Muscle layer of duodenum (tissue), 2 donors: ENCODE data around the gene SEL1L2.

ENCODE experiments used
- H3K27ac ChIP-seq: one replicate; pipeline ENCODE4 v1.7.0; 2013; ENCODE audit warnings: mild to moderate bottlenecking, low read length
- H3K27me3 ChIP-seq: one replicate; pipeline ENCODE4 v1.7.0; 2013; ENCODE audit warnings: low read depth, mild to moderate bottlenecking, control low read depth, low read length
- H3K36me3 ChIP-seq, 2 donors: one replicate each; pipeline ENCODE4 v1.7.0; 2013; ENCODE audit warnings: low read length in 2 of 2, control low read depth in 1 of 2, mild to moderate bottlenecking in 1 of 2; ENCODE audit not compliant: insufficient read depth in 2 of 2, control insufficient read depth in 1 of 2
- H3K4me1 ChIP-seq, 2 donors: one replicate each; pipeline ENCODE4 v1.7.0; 2013; ENCODE audit warnings: low read length in 2 of 2, mild to moderate bottlenecking in 2 of 2, control low read depth in 1 of 2, moderate library complexity in 1 of 2; ENCODE audit not compliant: insufficient read depth in 2 of 2, control insufficient read depth in 1 of 2
- H3K4me3 ChIP-seq, 2 donors: one replicate each; pipeline ENCODE4 v1.7.0; 2013; ENCODE audit warnings: low read length in 2 of 2, low read depth in 1 of 2, mild to moderate bottlenecking in 1 of 2
- H3K9me3 ChIP-seq, 2 donors: one replicate each; pipeline ENCODE4 v1.7.0; 2013; ENCODE audit warnings: low read length in 2 of 2, control low read depth in 1 of 2, mild to moderate bottlenecking in 1 of 2; ENCODE audit not compliant: control insufficient read depth in 1 of 2
- donor health status: healthy.

Gene SEL1L2

DNA sequence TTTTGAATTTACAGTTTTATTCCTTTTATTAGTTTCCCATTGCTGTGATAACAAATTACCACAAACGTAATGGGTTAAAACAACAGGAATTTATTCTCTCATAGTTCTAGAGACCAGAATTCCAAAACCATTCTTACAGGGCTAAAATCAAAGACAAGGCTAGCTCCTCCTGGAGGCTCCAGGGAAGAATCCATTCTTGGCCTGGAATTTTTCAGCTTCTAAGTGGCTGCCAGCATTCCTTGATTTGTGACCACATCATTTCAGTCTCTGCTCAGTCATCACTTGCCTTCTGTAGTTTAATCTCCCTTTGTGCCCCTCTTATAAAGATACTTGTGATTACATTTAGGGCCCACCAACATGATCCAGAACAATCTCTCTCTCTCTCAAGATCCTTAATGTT lies 897 bp upstream of the SEL1L2 start:
- Histone ChIP-seq H3K36me3 (no peaks in the 10 kb centered on the region), H3K27ac (no peak overlapping the region), H3K27me3 (no peaks in the 10 kb centered on the region), H3K9me3 (peaks cover 6 to 7% of the 10 kb centered on the region in 2 donors), H3K4me3 (no peak overlapping the region), H3K4me1 (no peaks in the 10 kb centered on the region)

DNA sequence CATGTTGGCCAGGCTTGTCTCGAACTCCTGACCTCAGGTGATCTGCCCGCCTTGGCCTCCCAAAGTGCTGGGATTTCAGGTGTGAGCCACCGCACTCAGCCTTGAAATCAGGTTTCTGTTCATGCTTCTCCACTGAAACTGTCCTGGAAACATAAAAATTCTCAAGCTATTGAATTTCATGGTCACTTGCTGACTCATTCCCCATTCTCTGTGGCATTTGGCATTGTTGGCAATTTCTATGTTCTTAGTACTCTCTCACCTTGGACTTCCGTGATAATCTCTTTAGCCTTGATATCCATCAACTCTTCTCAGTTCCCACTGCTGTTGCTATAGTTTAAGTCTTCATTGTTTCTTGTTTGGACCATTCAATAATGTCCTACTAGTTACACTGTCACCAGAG lies 6.2 kb downstream of the SEL1L2 start:
- Histone ChIP-seq H3K27ac (no peak overlapping the region), H3K4me1 (no peaks in the 10 kb centered on the region), H3K9me3 (no peaks in the 10 kb centered on the region), H3K36me3 (no peaks in the 10 kb centered on the region), H3K27me3 (no peaks in the 10 kb centered on the region), H3K4me3 (no peak overlapping the region)

DNA sequence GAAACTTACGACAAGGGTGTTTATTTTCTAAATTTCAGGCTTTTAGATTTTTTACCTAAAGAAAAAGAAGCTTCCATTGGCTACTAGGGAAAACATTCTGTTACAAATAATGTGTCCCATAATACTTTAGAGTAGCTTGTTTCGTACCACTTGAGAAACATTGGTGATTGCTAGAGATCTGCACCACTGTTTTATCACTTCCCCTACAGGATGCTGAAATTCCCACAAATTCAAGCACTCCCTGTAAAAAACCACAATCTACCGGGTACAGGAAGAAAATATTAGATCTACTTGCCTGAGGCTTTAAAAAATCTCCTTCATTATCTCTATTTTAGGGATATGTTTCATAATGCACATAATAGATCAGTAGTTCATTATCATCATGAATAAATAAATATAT lies 29.9 kb downstream of the SEL1L2 start:
- no peaks in the 10 kb centered on the region for H3K4me1 ChIP-seq
- no peak overlapping the region for H3K27ac ChIP-seq
- H3K9me3 ChIP-seq = no peaks in the 10 kb centered on the region
- H3K27me3 ChIP-seq = no peaks in the 10 kb centered on the region
- H3K4me3 ChIP-seq = no peak overlapping the region
- H3K36me3 ChIP-seq = no peaks in the 10 kb centered on the region

DNA sequence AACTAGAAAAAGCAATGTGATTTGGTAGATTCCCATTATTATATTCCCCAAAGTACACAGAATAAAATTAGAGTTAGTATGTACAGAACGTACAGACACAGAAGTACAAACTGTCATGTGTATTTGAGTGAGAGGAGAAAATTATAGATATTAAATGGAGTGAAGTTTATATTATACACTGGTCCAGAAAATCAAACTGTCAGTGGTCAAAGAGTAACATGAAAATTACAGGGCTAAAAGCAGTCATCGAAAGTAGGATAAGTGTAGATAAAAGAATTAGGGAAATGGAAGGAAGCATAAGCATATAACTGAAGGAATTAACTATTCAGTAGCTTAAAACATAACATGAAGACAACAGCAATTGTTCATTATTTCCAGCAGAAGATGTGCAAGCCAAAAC lies 30.3 kb downstream of the SEL1L2 start:
- Histone ChIP-seq H3K4me3 (no peak overlapping the region), H3K4me1 (no peaks in the 10 kb centered on the region), H3K9me3 (no peaks in the 10 kb centered on the region), H3K36me3 (no peaks in the 10 kb centered on the region), H3K27ac (no peak overlapping the region), H3K27me3 (no peaks in the 10 kb centered on the region)

DNA sequence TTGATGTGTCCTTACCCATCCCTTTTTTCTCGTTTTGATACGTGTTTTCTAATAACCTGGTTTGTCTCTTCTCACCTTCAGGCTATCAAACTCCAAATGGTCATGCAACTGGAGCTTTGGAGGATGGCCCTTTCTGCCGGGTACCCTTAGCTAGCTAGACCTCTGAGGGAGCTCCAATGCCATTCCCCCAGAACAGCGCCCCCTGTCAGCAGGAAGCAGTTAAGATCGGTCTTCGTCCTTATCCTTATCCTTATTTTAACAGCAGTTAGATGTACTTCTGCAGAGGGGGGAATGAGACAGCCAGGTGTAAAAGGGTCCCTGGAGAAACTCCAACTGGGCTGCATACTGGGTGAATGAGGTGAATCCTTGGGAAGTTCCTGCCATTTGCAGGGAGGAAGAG lies 37.2 kb downstream of the SEL1L2 start:
- no peaks in the 10 kb centered on the region for H3K4me1 ChIP-seq
- no peak overlapping the region for H3K27ac ChIP-seq
- no peaks in the 10 kb centered on the region for H3K9me3 ChIP-seq
- H3K27me3 ChIP-seq = no peaks in the 10 kb centered on the region
- H3K4me3 ChIP-seq = no peak overlapping the region
- no peaks in the 10 kb centered on the region for H3K36me3 ChIP-seq

DNA sequence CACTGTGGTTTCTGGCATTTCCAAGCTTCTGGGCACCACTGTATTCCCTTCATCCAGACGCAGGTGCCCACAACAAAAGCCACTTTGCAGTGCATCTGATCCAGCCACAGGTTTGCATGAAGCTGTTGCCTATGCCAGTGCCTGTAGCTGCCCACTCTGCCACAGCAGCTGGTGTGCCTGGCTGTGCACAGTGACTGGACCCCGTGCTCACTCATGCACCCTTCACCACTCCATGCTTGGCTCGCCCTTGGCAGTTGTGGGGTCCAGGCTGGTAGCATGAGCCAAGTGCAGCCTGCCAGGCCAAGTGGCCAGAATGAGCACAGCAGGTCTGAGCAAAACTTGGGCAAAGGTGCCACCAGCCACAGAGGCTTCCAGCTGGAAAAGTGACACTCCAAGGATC lies 42.7 kb downstream of the SEL1L2 start:
- Histone ChIP-seq H3K27ac (no peak overlapping the region), H3K9me3 (no peaks in the 10 kb centered on the region), H3K4me1 (no peaks in the 10 kb centered on the region), H3K27me3 (no peaks in the 10 kb centered on the region), H3K36me3 (no peaks in the 10 kb centered on the region), H3K4me3 (no peak overlapping the region)

DNA sequence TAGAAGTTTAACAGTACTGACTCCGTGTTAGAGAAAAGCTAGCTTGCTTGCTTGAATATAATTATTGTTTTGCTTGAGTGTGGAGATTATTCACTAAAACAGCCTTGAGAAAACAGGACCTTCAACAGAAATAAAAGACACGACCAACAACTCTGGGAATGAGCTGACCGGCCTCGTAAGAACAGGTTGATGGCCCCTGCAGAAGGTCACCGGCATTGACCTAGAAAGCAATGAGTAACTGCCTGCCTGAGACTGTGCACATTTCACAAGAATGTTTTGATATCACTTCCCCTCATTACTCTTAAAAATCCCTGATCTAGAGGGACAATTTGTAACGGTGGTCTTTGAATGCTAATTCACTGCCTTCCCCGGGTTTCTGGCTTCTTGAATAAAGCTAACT lies 49.4 kb downstream of the SEL1L2 start:
- Histone ChIP-seq H3K27ac (no peak overlapping the region), H3K27me3 (no peaks in the 10 kb centered on the region), H3K4me3 (no peak overlapping the region), H3K4me1 (no peaks in the 10 kb centered on the region), H3K36me3 (no peaks in the 10 kb centered on the region), H3K9me3 (no peaks in the 10 kb centered on the region)

DNA sequence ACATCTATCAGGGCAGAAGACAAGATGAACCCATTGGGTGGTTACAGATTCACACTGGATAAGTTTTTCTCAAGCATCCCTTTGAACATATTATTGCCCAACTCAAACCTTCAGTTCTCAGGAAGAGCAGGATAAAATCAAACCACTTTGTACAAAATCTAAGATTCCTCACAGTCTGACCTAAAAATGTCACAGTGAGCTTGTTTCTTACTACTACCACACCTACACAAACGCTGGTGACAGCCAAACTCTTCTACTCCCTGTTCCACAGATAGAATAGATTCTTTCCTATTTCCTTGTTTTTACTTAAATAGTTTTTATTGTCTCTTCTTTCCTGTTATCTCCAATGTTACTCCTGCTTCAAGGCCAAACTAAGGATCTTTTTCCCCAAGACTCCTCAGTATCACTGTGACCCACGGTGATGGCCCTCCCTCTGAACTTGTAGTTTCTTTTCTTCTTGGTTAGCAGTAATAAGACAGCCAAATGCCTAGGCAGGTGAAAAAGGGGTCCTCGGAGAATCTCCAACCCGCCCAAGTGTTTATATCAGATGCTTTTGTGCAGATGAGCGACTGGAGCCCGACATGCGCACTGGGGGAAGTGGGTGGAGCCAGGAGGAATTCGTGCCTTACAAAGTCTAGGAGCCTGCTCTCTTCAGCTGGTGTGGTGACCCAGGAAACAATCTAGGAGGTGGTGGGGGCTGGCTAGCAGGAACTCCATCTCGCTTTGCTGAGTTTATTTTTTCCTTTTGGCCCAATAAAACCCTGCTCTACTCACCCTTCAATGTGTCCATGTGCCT lies 53.4 kb downstream of the SEL1L2 start:
- H3K27ac ChIP-seq = no peak overlapping the region
- no peaks in the 10 kb centered on the region for H3K9me3 ChIP-seq
- no peak overlapping the region for H3K4me3 ChIP-seq
- no peaks in the 10 kb centered on the region for H3K36me3 ChIP-seq
- H3K4me1 ChIP-seq = no peaks in the 10 kb centered on the region
- H3K27me3 ChIP-seq = no peaks in the 10 kb centered on the region

DNA sequence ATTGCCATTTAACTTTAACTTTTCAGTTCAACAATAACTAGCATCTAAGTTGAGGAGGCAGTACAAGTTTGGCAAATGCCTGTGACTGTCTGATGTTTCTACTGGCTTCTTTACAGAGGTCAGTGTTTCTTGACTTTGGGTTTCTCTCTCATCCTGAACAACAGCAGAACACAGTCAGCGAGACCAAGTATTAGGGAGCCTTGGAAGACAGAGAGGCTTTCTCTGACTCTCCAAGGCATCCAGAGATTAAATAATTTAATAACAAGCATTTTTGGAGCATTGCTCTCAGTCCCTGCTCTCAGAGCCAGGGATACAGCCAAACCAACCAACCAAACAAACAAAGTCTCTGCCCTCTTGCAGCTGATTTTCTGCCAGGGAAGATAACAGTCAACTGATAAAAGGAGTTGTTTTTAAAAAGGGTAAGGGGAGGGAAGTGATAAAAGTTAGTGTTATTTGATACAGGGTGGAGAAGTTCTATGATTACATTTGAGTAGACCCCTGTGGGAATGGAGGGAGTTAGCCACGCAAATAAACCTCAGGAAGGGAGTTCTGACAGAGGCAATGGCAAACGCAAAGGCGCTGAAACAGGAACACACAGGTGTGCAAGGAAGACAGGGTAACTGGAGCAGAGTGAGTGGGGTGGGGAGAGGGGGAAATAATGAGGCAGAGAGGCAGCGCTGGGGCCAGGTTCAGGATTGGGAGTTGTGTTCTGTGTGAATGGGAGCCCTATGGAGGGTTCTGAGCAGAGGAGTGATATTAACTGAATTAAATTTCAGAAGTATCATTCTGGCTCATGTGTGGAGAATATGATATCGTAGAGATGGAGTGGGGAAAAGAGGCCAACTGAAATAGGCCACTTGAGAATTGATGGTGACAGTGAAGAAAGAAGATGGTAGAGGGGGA lies 55.2 kb downstream of the SEL1L2 start:
- Histone ChIP-seq H3K4me1 (no peaks in the 10 kb centered on the region), H3K4me3 (no peak overlapping the region), H3K36me3 (no peaks in the 10 kb centered on the region), H3K9me3 (no peaks in the 10 kb centered on the region), H3K27ac (no peak overlapping the region), H3K27me3 (no peaks in the 10 kb centered on the region)

DNA sequence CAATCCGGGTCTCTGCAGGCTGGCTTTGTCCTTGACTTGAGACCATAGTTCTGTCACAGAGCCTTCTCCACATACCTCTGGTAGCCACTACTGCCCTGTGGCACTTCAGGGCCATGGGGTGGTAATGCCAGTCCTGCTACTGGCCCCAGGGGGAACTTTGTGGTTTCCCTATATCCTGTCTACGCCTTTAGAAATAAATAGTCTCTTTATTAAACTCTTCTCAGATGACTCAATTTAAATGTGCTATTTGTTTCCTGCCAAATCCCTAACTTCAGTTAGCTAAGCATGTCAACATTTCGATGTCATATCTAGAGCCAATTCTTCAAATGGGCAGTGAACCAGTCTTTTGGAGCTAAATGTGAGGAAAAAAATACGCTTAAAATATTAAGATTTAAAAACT lies 60.1 kb downstream of the SEL1L2 start:
- no peaks in the 10 kb centered on the region for H3K27me3 ChIP-seq
- H3K9me3 ChIP-seq = no peaks in the 10 kb centered on the region
- H3K36me3 ChIP-seq = no peaks in the 10 kb centered on the region
- H3K27ac ChIP-seq = no peak overlapping the region
- no peak overlapping the region for H3K4me3 ChIP-seq
- H3K4me1 ChIP-seq = no peaks in the 10 kb centered on the region

DNA sequence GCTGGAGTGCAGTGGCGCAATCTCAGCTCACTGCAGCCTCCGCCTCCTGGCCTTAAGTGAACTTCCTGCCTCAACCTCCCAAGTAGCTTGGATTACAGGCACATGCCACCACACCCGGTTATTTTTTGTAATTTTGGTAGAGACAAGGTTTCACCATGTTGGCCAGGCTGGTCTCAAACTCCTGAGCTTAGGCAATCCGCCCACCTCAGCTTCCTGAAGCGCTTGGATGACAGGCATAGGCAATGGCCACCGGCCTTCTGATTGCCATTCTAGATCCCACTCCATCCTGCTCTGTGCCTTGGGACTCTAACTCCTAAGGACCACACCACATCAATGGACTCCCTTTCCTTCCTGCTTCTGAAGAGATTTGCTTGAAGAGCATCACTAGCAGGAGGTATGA lies 60.6 kb downstream of the SEL1L2 start:
- no peak overlapping the region for H3K27ac ChIP-seq
- H3K36me3 ChIP-seq = no peaks in the 10 kb centered on the region
- H3K9me3 ChIP-seq = no peaks in the 10 kb centered on the region
- H3K4me1 ChIP-seq = no peaks in the 10 kb centered on the region
- no peak overlapping the region for H3K4me3 ChIP-seq
- H3K27me3 ChIP-seq = no peaks in the 10 kb centered on the region
